SK-N-SH (cell line): ENCODE measurements around the gene NRIP3. TPM values are rescaled to one million over a fixed set of nuclear protein-coding genes. Genes with fewer than 3 reads are reported as not detected.

ENCODE experiments used
- CTCF ChIA-PET: fragments of 300-600, 350-600 bp; formaldehyde crosslinking; extraction: SDS; loops from one replicate; lab custom pipeline; 2021; lab: Yijun Ruan, JAX
- POLR2A ChIA-PET: fragments of 350-600 bp; sonication (Branson Sonifier 250); formaldehyde crosslinking; extraction: SDS; loops from one replicate; lab custom pipeline; 2020; ENCODE audit warnings: antibody characterized with exemption, inconsistent platforms; lab: Yijun Ruan, JAX
- DNase-seq: peaks from one replicate; pipeline ENCODE4 v3.0.0; 2012
- H2AFZ ChIP-seq: fragments of 200-600 bp; sonication (generic); 2 replicates; pipeline ENCODE4 v1.8.1; 2016; ENCODE audit warnings: antibody characterized with exemption, mild to moderate bottlenecking, low read depth
- H3F3A ChIP-seq: fragments of 200-600 bp; sonication (generic); replicated peaks from 2 replicates; pipeline ENCODE3; 2016; ENCODE audit warnings: antibody characterized with exemption, mild to moderate bottlenecking; ENCODE audit not compliant: insufficient read depth
- H3K27ac ChIP-seq, 2 experiments: fragments of 200-500 bp in 1 of 2; fragments of 200-600 bp in 1 of 2; sonication (Bioruptor generic) in 1 of 2; sonication (generic), shearing (Covaris generic) in 1 of 2; 2 replicates each; pipeline versions ENCODE4 v1.5.1 to v1.6.1; 2014 to 2016; ENCODE audit warnings: low read depth in 2 of 2, inconsistent platforms in 1 of 2, low read length in 1 of 2, mild to moderate bottlenecking in 1 of 2, mixed read lengths in 1 of 2
- H3K27me3 ChIP-seq: fragments of 200-600 bp; sonication (generic), shearing (Covaris generic); 2 replicates; pipeline ENCODE4 v1.6.1; 2016; ENCODE audit warnings: mixed run types; ENCODE audit not compliant: insufficient read depth
- H3K36me3 ChIP-seq, 2 experiments: fragments of 200-500 bp in 1 of 2; fragments of 200-600 bp in 1 of 2; sonication (Bioruptor generic) in 1 of 2; sonication (generic) in 1 of 2; replicated peaks in 1 of 2; 2 replicates each; pipeline versions ENCODE3 to v1.5.1; 2014 to 2016; ENCODE audit warnings: low read length in 1 of 2, mild to moderate bottlenecking in 1 of 2; ENCODE audit not compliant: insufficient read depth in 2 of 2, control insufficient read depth in 1 of 2
- H3K4me1 ChIP-seq, 2 experiments: fragments of 200-500 bp in 1 of 2; fragments of 200-600 bp in 1 of 2; sonication (Bioruptor generic) in 1 of 2; sonication (generic), shearing (Covaris generic) in 1 of 2; 2 replicates each; pipeline versions ENCODE4 v1.5.1 to v1.6.1; 2014 to 2016; ENCODE audit warnings: low read depth in 1 of 2, low read length in 1 of 2, mixed run types in 1 of 2; ENCODE audit not compliant: insufficient read depth in 2 of 2, control insufficient read depth in 1 of 2
- H3K4me2 ChIP-seq: fragments of 200-600 bp; sonication (generic), shearing (Covaris generic); 2 replicates; pipeline ENCODE4 v1.6.1; 2017; ENCODE audit warnings: mixed run types
- H3K4me3 ChIP-seq, 2 experiments: fragments of 200-500 bp in 1 of 2; fragments of 200-600 bp in 1 of 2; sonication (Bioruptor generic) in 1 of 2; sonication (generic), shearing (Covaris generic) in 1 of 2; 2 replicates each; pipeline versions ENCODE4 v1.5.1 to v1.8.1; 2014 to 2016; ENCODE audit warnings: low read depth in 2 of 2, inconsistent platforms in 1 of 2, low read length in 1 of 2, mild to moderate bottlenecking in 1 of 2, mixed read lengths in 1 of 2, moderate library complexity in 1 of 2
- H3K79me2 ChIP-seq: fragments of 200-600 bp; sonication (generic); 2 replicates; pipeline ENCODE4 v1.8.1; 2017; ENCODE audit warnings: mild to moderate bottlenecking; ENCODE audit not compliant: insufficient read depth
- H3K9ac ChIP-seq: fragments of 200-600 bp; sonication (generic); 2 replicates; pipeline ENCODE4 v1.6.1; 2017; ENCODE audit warnings: mixed run types
- H3K9me2 ChIP-seq: fragments of 200-600 bp; sonication (generic); 2 replicates; pipeline ENCODE4 v1.6.1; 2017; ENCODE audit warnings: mixed run types
- H3K9me3 ChIP-seq: fragments of 200-600 bp; sonication (generic); 2 replicates; pipeline ENCODE4 v1.6.1; 2017; ENCODE audit warnings: mixed run types, mild to moderate bottlenecking, moderate library complexity
- H4K20me1 ChIP-seq: fragments of 200-600 bp; sonication (generic); 2 replicates; pipeline ENCODE4 v1.6.1; 2017; ENCODE audit warnings: mild to moderate bottlenecking, mixed run types; ENCODE audit not compliant: insufficient read depth
- CHD2 ChIP-seq: fragments of 150-350 bp; IDR thresholded peaks from 2 replicates; pipeline ENCODE4 v1.6.1; 2018; ENCODE audit warnings: low read length; ENCODE audit not compliant: partially characterized antibody
- ELF1 ChIP-seq: IDR thresholded peaks from 2 replicates; pipeline ENCODE4 v1.4.0; 2012
- EZH2phosphoT487 ChIP-seq: fragments of 200-600 bp; sonication (generic); IDR thresholded peaks from 2 replicates; pipeline ENCODE4 v1.6.1; 2017; ENCODE audit warnings: low read depth, mixed run types, mild to moderate bottlenecking, antibody characterized with exemption, moderate library complexity, borderline replicate concordance
- FOSL2 ChIP-seq: IDR thresholded peaks from 2 replicates; pipeline ENCODE4 v1.4.0; 2012; ENCODE audit warnings: low read depth, mild to moderate bottlenecking, moderate library complexity, borderline replicate concordance
- FOXJ3 ChIP-seq: sonication (generic); formaldehyde crosslinking; IDR thresholded peaks from 2 replicates; pipeline ENCODE4 v1.5.1; 2020; ENCODE audit warnings: mild to moderate bottlenecking, missing genetic modification reagents
- FOXM1 ChIP-seq: IDR thresholded peaks from 2 replicates; pipeline ENCODE4 v1.4.0; 2012; ENCODE audit warnings: low read depth, mild to moderate bottlenecking
- GABPA ChIP-seq: IDR thresholded peaks from 2 replicates; pipeline ENCODE4 v1.4.0; 2012; ENCODE audit warnings: low read depth, mild to moderate bottlenecking
- GATA2 ChIP-seq: sonication (generic); formaldehyde crosslinking; IDR thresholded peaks from 2 replicates; pipeline ENCODE4 v1.5.0; 2020; ENCODE audit warnings: mild to moderate bottlenecking, missing genetic modification reagents
- JUND ChIP-seq: IDR thresholded peaks from 2 replicates; pipeline ENCODE4 v1.4.0; 2012
- MEF2A ChIP-seq: IDR thresholded peaks from 2 replicates; pipeline ENCODE4 v1.4.0; 2012; ENCODE audit warnings: low read depth, borderline replicate concordance
- NFIC ChIP-seq: IDR thresholded peaks from 2 replicates; pipeline ENCODE4 v1.4.0; 2012; ENCODE audit warnings: borderline replicate concordance
- RAD21 ChIP-seq: IDR thresholded peaks from 2 replicates; pipeline ENCODE4 v1.6.1; 2012; ENCODE audit warnings: mild to moderate bottlenecking, low read length
- RFX5 ChIP-seq: IDR thresholded peaks from 2 replicates; pipeline ENCODE4 v1.6.1; 2012; ENCODE audit warnings: mild to moderate bottlenecking, improper control_type of control experiment, low read length
- SIN3A ChIP-seq: IDR thresholded peaks from 2 replicates; pipeline ENCODE4 v1.6.1; 2012; ENCODE audit warnings: low read depth, mild to moderate bottlenecking, low read length, moderate library complexity, borderline replicate concordance
- TAF1 ChIP-seq: IDR thresholded peaks from 2 replicates; pipeline ENCODE4 v1.6.1; 2012; ENCODE audit warnings: low read depth, mild to moderate bottlenecking, low read length, moderate library complexity, borderline replicate concordance
- TCF12 ChIP-seq: IDR thresholded peaks from 2 replicates; pipeline ENCODE4 v1.4.0; 2012
- TEAD4 ChIP-seq: IDR thresholded peaks from 2 replicates; pipeline ENCODE4 v1.4.0; 2012; ENCODE audit warnings: mild to moderate bottlenecking, borderline replicate concordance; ENCODE audit not compliant: insufficient read depth
- WGBS: methylation state at CpG from one replicate; pipeline ENCODE4 v1.1.6; 2017; ENCODE audit warnings: low lambda C conversion rate; 5-methylcytosine and 5-hydroxymethylcytosine counted together
- polyA plus RNA-seq, 3 experiments: library from polyadenylated mRNA; depleted of rRNA; stranded (reverse); fragments of >200 nt; gene quantifications; 2 replicates each; pipeline ENCODE4 v1.2.3, GENCODE V29; 2012
- TF ChIP-seq, protein P1 (sequence below): fragments of 150-350 bp; IDR thresholded peaks from 2 replicates; pipeline ENCODE4 v1.6.1; 2017; ENCODE audit warnings: antibody characterized with exemption, low read length, low read depth, borderline replicate concordance
- TF ChIP-seq, protein P2 (sequence below): IDR thresholded peaks from 2 replicates; pipeline ENCODE4 v1.4.0; 2012; ENCODE audit warnings: low read depth, borderline replicate concordance
- TF ChIP-seq, protein P3 (sequence below): IDR thresholded peaks from 2 replicates; pipeline ENCODE4 v1.4.0; 2012; ENCODE audit warnings: low read depth
- TF ChIP-seq, protein P4 (sequence below): IDR thresholded peaks from 2 replicates; pipeline ENCODE4 v1.6.1; 2012; ENCODE audit warnings: mild to moderate bottlenecking, low read depth, low read length, moderate library complexity

Gene NRIP3
- polyA plus RNA-seq, 1 of the 3 experiments (the other 2 are of a cell fraction): 2.1 TPM

DNA sequence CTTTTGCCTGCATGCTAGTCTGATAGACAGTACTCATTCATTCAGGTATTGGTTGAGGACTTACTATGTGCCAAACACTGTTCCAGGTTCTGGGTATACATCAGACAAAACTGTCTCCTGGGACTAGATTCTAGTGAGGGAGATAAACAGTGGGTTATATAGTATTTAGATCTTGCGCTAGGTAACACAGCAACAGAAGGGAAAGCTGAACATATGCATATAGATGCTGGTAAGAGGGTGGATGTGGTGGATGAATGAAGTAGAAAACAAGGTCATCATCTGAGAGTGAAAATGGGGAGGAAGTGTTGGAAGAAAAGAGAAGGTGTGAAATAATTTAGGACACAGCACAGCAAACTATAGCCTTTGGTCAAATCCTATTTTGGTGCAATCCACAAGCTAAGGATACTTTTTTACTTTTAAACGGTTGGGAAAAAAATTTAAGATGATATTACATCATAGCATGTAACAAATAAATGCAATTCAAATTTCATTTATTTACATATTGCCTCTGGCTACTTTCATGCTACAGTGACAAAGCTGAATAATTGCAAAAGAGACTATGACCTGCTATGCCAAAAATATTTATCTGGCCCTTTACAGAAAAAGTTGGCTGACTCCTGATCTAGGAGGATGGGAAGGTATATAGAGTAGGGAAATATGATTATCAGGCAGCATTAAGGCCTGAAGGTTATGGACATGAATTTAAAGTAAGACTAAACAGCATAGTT is 32.4 kb downstream of the NRIP3 start:
- no peaks in the 10 kb centered on the region for H3K27me3 ChIP-seq
- H3K79me2 ChIP-seq: no peaks in the 10 kb centered on the region
- no peak overlapping the region for H3K4me3 ChIP-seq
- 76% methylated on average over 2 of the region's 2 CpGs for WGBS
- H3K4me2 ChIP-seq: no peak overlapping the region
- no peak for DNase-seq
- no peaks in the 10 kb centered on the region for H3K4me1 ChIP-seq
- no peak overlapping the region for H2AFZ ChIP-seq
- no peaks in the 10 kb centered on the region for H4K20me1 ChIP-seq
- no peak overlapping the region for H3K9ac ChIP-seq
- peaks cover 3 to 11% of the 10 kb centered on the region in 2 experiments for H3K36me3 ChIP-seq
- no peaks in the 10 kb centered on the region for H3K9me2 ChIP-seq
- ChIA-PET CTCF (interaction anchor here (1.0 to 2.1 kb wide), 4 partner anchors 12 to 167 kb away, joined by 3 to 8 read pairs (median 4); no protein-coding TSS in a partner anchor), POLR2A (no interaction called here)
- H3K27ac ChIP-seq: no peak overlapping the region
- H3F3A ChIP-seq: no peaks in the 10 kb centered on the region
- TF ChIP-seq JUND (no peak), GABPA (no peak), TCF12 (no peak), FOXJ3 (no peak), FOXM1 (no peak), ELF1 (no peak), NFIC (no peak), FOSL2 (no peak), RAD21 (no peak), TAF1 (no peak), TEAD4 (no peak), EZH2phosphoT487 (no peak)
- TF ChIP-seq, protein P1, sequence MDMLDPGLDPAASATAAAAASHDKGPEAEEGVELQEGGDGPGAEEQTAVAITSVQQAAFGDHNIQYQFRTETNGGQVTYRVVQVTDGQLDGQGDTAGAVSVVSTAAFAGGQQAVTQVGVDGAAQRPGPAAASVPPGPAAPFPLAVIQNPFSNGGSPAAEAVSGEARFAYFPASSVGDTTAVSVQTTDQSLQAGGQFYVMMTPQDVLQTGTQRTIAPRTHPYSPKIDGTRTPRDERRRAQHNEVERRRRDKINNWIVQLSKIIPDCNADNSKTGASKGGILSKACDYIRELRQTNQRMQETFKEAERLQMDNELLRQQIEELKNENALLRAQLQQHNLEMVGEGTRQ: no peak
- TF ChIP-seq, protein P2, sequence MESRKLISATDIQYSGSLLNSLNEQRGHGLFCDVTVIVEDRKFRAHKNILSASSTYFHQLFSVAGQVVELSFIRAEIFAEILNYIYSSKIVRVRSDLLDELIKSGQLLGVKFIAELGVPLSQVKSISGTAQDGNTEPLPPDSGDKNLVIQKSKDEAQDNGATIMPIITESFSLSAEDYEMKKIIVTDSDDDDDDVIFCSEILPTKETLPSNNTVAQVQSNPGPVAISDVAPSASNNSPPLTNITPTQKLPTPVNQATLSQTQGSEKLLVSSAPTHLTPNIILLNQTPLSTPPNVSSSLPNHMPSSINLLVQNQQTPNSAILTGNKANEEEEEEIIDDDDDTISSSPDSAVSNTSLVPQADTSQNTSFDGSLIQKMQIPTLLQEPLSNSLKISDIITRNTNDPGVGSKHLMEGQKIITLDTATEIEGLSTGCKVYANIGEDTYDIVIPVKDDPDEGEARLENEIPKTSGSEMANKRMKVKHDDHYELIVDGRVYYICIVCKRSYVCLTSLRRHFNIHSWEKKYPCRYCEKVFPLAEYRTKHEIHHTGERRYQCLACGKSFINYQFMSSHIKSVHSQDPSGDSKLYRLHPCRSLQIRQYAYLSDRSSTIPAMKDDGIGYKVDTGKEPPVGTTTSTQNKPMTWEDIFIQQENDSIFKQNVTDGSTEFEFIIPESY: no peak
- H3K9me3 ChIP-seq: no peaks in the 10 kb centered on the region

DNA sequence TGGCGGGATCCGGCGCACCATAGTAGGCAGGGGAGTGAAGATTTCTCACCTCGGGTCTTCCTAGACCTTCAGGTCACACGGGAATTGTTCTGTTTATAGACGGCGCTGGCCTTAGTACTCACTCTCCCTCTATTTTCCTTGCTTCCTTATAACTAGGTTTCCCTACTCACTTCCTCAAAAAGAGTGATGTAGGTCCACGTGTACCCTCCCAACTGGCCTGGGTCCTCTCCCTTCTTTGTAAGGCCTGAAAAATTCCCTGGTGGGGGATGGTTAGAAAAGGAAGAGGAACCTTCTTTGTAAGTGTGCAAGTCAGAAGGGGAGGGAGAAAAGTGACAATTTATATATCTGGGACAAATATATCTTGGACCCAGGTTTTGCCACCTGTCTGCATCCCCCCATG is 36.6 kb downstream of the NRIP3 start:
- Histone ChIP-seq H3K27me3 (no peaks in the 10 kb centered on the region), H3K79me2 (peaks cover 23% of the 10 kb centered on the region), H3K4me1 (peaks cover 3 to 13% of the 10 kb centered on the region in 2 experiments; a peak in 2 of 4 replicates), H3K9ac (no peak overlapping the region), H4K20me1 (no peaks in the 10 kb centered on the region), H3F3A (no peaks in the 10 kb centered on the region), H3K36me3 (peaks cover 3 to 5% of the 10 kb centered on the region in 2 experiments), H2AFZ (no peak overlapping the region), H3K27ac (no peak overlapping the region), H3K9me3 (no peaks in the 10 kb centered on the region), H3K4me2 (no peak overlapping the region), H3K4me3 (no peak overlapping the region), H3K9me2 (no peaks in the 10 kb centered on the region)
- ChIA-PET CTCF (interaction anchor here (1.3 kb wide), 1 partner anchor 53 kb away, joined by 3 read pairs; no protein-coding TSS in a partner anchor), POLR2A (no interaction called here)
- whole genome bisulfite sequencing: 88% methylated on average over 8 of the region's 8 CpGs
- no peak for DNase-seq
- TF ChIP-seq RFX5 (no peak), EZH2phosphoT487 (no peak), TAF1 (no peak), RAD21 (no peak), GATA2 (CRISPR knock-in tag) (no peak), TEAD4 (no peak), MEF2A (no peak), ELF1 (no peak), CHD2 (no peak), SIN3A (no peak)
- TF ChIP-seq, protein P3, sequence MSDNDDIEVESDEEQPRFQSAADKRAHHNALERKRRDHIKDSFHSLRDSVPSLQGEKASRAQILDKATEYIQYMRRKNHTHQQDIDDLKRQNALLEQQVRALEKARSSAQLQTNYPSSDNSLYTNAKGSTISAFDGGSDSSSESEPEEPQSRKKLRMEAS: no peak
- TF ChIP-seq, protein P4, sequence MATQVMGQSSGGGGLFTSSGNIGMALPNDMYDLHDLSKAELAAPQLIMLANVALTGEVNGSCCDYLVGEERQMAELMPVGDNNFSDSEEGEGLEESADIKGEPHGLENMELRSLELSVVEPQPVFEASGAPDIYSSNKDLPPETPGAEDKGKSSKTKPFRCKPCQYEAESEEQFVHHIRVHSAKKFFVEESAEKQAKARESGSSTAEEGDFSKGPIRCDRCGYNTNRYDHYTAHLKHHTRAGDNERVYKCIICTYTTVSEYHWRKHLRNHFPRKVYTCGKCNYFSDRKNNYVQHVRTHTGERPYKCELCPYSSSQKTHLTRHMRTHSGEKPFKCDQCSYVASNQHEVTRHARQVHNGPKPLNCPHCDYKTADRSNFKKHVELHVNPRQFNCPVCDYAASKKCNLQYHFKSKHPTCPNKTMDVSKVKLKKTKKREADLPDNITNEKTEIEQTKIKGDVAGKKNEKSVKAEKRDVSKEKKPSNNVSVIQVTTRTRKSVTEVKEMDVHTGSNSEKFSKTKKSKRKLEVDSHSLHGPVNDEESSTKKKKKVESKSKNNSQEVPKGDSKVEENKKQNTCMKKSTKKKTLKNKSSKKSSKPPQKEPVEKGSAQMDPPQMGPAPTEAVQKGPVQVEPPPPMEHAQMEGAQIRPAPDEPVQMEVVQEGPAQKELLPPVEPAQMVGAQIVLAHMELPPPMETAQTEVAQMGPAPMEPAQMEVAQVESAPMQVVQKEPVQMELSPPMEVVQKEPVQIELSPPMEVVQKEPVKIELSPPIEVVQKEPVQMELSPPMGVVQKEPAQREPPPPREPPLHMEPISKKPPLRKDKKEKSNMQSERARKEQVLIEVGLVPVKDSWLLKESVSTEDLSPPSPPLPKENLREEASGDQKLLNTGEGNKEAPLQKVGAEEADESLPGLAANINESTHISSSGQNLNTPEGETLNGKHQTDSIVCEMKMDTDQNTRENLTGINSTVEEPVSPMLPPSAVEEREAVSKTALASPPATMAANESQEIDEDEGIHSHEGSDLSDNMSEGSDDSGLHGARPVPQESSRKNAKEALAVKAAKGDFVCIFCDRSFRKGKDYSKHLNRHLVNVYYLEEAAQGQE: no peak
